ENCODE data around the gene CRHR2.

Gene CRHR2

GRCh38 chr7:30708412-30708811 lies 26.2 kb upstream of the CRHR2 start:
- no peak for DNase-seq (ENCODE audit: low spot score)
- ATAC-seq (ENCODE audit: low read depth) = no peak
- H3K4me3 ChIP-seq (ENCODE audit: severe bottlenecking) = no peak overlapping the region
- H3K27ac ChIP-seq (ENCODE audit: poor library complexity, severe bottlenecking) = no peak overlapping the region
- H3K27me3 ChIP-seq (ENCODE audit: insufficient read depth, poor library complexity, severe bottlenecking) = no peaks in the 10 kb centered on the region
- no peak for TF ChIP-seq CTCF (IDR thresholded peaks at IDR 0.05; ENCODE audit: poor library complexity, severe bottlenecking)
- H3K36me3 ChIP-seq (ENCODE audit: low read depth) = no peaks in the 10 kb centered on the region
- no peaks in the 10 kb centered on the region for H3K4me1 ChIP-seq (ENCODE audit: insufficient read depth, poor library complexity, severe bottlenecking)
- no peaks in the 10 kb centered on the region for H3K9me3 ChIP-seq (ENCODE audit: severe bottlenecking)

- DNase-seq (ENCODE audit: low spot score) = no peak
- Histone ChIP-seq H3K27ac (ENCODE audit: poor library complexity, severe bottlenecking) (no peak overlapping the region), H3K9me3 (ENCODE audit: severe bottlenecking) (no peaks in the 10 kb centered on the region), H3K36me3 (ENCODE audit: low read depth) (no peaks in the 10 kb centered on the region), H3K4me3 (ENCODE audit: severe bottlenecking) (no peak overlapping the region), H3K4me1 (ENCODE audit: insufficient read depth, poor library complexity, severe bottlenecking) (no peaks in the 10 kb centered on the region), H3K27me3 (ENCODE audit: insufficient read depth, poor library complexity, severe bottlenecking) (no peaks in the 10 kb centered on the region)
- no peak for TF ChIP-seq CTCF (IDR thresholded peaks at IDR 0.05; ENCODE audit: poor library complexity, severe bottlenecking)
- no peak for ATAC-seq (ENCODE audit: low read depth)
These were observed 25.4 kb upstream of the CRHR2 start for GRCh38 chr7:30707391-30708357.

- no peaks in the 10 kb centered on the region for H3K4me1 ChIP-seq (ENCODE audit: insufficient read depth, poor library complexity, severe bottlenecking)
- no peaks in the 10 kb centered on the region for H3K36me3 ChIP-seq (ENCODE audit: low read depth)
- H3K9me3 ChIP-seq (ENCODE audit: severe bottlenecking) = no peaks in the 10 kb centered on the region
- TF ChIP-seq CTCF (IDR thresholded peaks at IDR 0.05; ENCODE audit: poor library complexity, severe bottlenecking) = no peak
- H3K4me3 ChIP-seq (ENCODE audit: severe bottlenecking) = no peak overlapping the region
- H3K27ac ChIP-seq (ENCODE audit: poor library complexity, severe bottlenecking) = no peak overlapping the region
- no peaks in the 10 kb centered on the region for H3K27me3 ChIP-seq (ENCODE audit: insufficient read depth, poor library complexity, severe bottlenecking)
- ATAC-seq (ENCODE audit: low read depth) (no peak), DNase-seq (ENCODE audit: low spot score) (no peak)
These were observed 24.7 kb upstream of the CRHR2 start for GRCh38 chr7:30706908-30707307.

GRCh38 chr7:30706316-30706715 lies 24.1 kb upstream of the CRHR2 start:
- Histone ChIP-seq H3K36me3 (ENCODE audit: low read depth) (no peaks in the 10 kb centered on the region), H3K27me3 (ENCODE audit: insufficient read depth, poor library complexity, severe bottlenecking) (no peaks in the 10 kb centered on the region), H3K4me1 (ENCODE audit: insufficient read depth, poor library complexity, severe bottlenecking) (no peaks in the 10 kb centered on the region), H3K9me3 (ENCODE audit: severe bottlenecking) (no peaks in the 10 kb centered on the region), H3K27ac (ENCODE audit: poor library complexity, severe bottlenecking) (no peak overlapping the region), H3K4me3 (ENCODE audit: severe bottlenecking) (no peak overlapping the region)
- TF ChIP-seq CTCF (IDR thresholded peaks at IDR 0.05; ENCODE audit: poor library complexity, severe bottlenecking) = no peak
- ATAC-seq (ENCODE audit: low read depth) (no peak), DNase-seq (ENCODE audit: low spot score) (no peak)

- ATAC-seq (ENCODE audit: low read depth) (no peak), DNase-seq (ENCODE audit: low spot score) (no peak)
- Histone ChIP-seq H3K9me3 (ENCODE audit: severe bottlenecking) (no peaks in the 10 kb centered on the region), H3K36me3 (ENCODE audit: low read depth) (no peaks in the 10 kb centered on the region), H3K4me3 (ENCODE audit: severe bottlenecking) (no peak overlapping the region), H3K27ac (ENCODE audit: poor library complexity, severe bottlenecking) (no peak overlapping the region), H3K4me1 (ENCODE audit: insufficient read depth, poor library complexity, severe bottlenecking) (no peaks in the 10 kb centered on the region), H3K27me3 (ENCODE audit: insufficient read depth, poor library complexity, severe bottlenecking) (no peaks in the 10 kb centered on the region)
- TF ChIP-seq CTCF (IDR thresholded peaks at IDR 0.05; ENCODE audit: poor library complexity, severe bottlenecking) = no peak
These were observed 23.3 kb upstream of the CRHR2 start for GRCh38 chr7:30705596-30705995.
